Duodenal mucosa (tissue), 2 donors: ENCODE results near the gene PRRX2.
"Not testable (repeated sequence)": the region's sequence is repeated elsewhere in the genome, so short reads cannot be mapped to it uniquely, and the experiment has no call there.

Experiments
- H3K27ac ChIP-seq: one replicate; pipeline ENCODE4 v1.7.0; 2013; ENCODE audit warnings: low read depth, low read length
- H3K27me3 ChIP-seq, 2 donors: one replicate each; pipeline ENCODE4 v1.7.0; 2013; ENCODE audit warnings: low read length in 2 of 2, control low read depth in 1 of 2; ENCODE audit not compliant: insufficient read depth in 2 of 2, control insufficient read depth in 1 of 2
- H3K36me3 ChIP-seq, 2 donors: one replicate each; pipeline ENCODE4 v1.7.0; 2013; ENCODE audit warnings: low read length in 2 of 2, control low read depth in 1 of 2; ENCODE audit not compliant: insufficient read depth in 2 of 2, control insufficient read depth in 1 of 2
- H3K4me1 ChIP-seq, 2 donors: one replicate each; pipeline ENCODE4 v1.7.0; 2013; ENCODE audit warnings: low read length in 2 of 2, control low read depth in 1 of 2; ENCODE audit not compliant: insufficient read depth in 2 of 2, control insufficient read depth in 1 of 2
- H3K4me3 ChIP-seq, 2 donors: one replicate each; pipeline ENCODE4 v1.7.0; 2013; ENCODE audit warnings: low read length in 2 of 2, low read depth in 1 of 2
- H3K9ac ChIP-seq, 2 donors: one replicate each; pipeline ENCODE4 v1.7.0; 2013; ENCODE audit warnings: low read length in 2 of 2, low read depth in 1 of 2
- H3K9me3 ChIP-seq, 2 donors: one replicate each; pipeline ENCODE4 v1.7.0; 2013; ENCODE audit warnings: low read length in 2 of 2, control low read depth in 1 of 2; ENCODE audit not compliant: control insufficient read depth in 1 of 2

PRRX2 gene

DNA sequence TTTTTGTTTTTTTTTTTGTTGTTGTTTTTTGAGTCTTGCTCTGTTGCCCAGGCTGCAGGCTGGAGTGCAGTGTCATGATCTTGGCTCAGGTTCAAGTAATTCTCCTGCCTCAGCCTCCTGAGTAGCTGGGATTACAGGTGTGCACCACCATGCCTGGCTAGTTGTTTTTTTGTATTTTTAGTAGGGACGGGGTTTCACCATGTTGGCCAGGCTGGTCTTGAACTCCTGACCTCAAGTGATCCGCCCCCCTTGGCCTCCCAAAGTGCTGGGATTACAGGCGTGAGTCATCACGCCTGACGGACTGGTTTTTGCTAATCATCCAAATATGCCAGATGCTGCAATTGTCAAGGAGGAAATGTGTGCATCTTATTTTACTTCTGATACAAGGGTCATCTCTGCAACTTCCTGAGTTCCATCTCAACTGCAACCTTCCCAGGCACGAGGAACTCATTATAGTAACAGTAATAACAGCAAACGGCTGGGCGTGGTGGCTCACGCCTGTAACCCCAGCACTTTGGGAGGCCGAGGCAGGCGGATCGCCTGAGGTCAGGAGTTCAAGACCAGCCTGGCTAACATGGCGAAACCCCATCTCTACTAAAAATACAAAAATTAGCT is 97.0 kb downstream of the PRRX2 start:
- not testable (repeated sequence) for H3K27me3 ChIP-seq, H3K4me1 ChIP-seq
- peak overlapping the region; percentile 50 for H3K27ac ChIP-seq

DNA sequence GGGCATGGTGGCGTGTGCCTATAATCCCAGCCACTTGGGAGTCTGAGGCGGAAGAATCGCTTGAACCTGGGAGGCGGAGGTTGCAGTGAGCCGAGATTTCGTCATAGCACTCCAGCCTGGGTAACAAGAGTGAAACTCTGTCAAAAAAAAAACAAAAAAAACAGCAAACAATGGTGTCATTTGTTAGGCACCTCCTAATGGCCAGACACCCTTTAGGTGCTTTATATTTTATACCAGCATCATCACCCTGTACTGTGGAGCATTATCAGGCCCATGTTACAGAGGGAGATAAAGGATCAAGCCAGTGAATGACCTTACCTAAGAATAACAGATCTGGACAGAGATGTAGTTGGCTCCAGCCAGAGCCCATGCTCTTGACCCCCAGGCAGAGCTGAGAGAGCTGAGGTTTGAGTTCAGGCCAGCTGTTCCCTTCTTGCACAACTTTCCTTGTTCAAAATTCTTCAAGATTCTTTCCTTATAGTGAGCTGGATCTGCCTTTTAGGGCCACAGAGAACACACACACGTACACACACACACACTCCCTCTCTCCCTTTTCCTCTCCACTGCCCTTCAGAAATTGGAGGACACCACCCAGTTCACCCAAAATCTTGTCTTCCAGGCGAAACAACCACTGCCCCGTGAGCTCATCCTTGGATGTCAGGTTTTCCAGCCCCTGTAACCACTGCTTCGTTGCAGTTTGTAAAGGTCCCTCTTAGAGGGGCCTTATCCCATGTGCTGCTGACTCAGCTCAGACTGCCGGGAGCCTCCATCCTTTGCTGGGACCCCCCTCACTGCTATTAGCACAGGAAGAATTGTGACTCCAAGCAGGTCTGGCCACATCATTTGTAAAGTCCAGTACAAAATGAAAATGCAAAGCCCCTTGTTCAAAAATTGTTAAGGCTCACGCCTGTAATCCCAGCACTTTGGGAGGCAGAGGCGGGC is 97.8 kb downstream of the PRRX2 start:
- H3K4me1 ChIP-seq, result peaks cover 0 to 4% of the 10 kb centered on the region in 2 donors
- H3K27me3 ChIP-seq, result no peaks in the 10 kb centered on the region
- H3K4me3 ChIP-seq, result no peak overlapping the region
- H3K36me3 ChIP-seq, result no peaks in the 10 kb centered on the region
- H3K9ac ChIP-seq, result no peak overlapping the region
- peak overlapping the region; percentile 50 for H3K27ac ChIP-seq
- H3K9me3 ChIP-seq, result no peaks in the 10 kb centered on the region

More for the DNA sequence above, 97.0 kb downstream of the PRRX2 start:
- H3K36me3 ChIP-seq, H3K9me3 ChIP-seq, H3K4me3 ChIP-seq, H3K9ac ChIP-seq: not testable (repeated sequence)

DNA sequence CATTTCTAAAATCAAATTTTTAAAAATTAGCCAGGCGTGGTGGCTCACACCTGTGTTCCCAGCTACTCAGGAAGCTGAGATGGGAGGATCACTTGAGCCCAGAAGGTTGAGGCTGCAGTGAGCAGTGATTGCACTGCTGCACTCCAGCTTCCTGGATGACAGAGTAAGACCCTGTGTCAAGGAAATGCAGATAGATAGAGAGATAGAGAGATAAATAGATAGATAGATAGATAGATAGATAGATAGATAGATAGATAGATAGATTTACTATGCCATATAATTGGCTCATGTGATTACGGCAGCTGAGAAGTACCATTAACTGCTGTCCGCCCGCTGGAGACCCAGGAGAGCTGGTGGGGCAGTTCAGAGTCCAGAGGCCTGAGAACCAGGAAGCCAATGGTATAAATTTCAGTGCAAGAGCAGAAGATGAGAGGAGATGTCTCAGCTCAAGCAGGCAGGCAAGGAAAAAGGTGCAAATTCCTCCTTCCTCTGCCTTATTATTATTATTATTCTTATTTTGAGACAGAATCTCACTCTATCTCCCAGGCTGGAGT is 100.4 kb downstream of the PRRX2 start:
- H3K27me3 ChIP-seq, result no peaks in the 10 kb centered on the region
- H3K9me3 ChIP-seq, result no peaks in the 10 kb centered on the region

DNA sequence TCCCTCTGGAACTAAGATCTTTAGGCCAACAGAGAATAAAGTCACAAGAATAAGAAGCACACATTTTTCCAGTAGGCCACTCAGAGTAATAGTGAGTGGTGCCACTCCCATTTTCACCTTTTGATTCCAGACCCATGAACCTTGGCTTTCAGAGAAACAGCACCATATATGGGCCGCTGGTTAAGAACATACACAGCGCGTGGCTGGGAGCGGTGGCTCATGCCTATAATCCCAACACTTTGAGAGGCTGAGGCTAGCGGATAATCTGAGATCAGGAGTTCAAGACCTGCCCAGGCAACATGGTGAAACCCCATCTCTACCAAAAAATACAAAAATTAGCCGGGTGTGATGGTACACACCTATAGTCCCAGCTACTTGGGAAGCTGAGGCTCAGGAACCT is 103.0 kb downstream of the PRRX2 start:
- no peaks in the 10 kb centered on the region for H3K36me3 ChIP-seq
- H3K9ac ChIP-seq, result no peak overlapping the region
- no peaks in the 10 kb centered on the region for H3K9me3 ChIP-seq
- peaks cover 0 to 3% of the 10 kb centered on the region in 2 donors for H3K4me1 ChIP-seq
- peaks cover 0 to under 1% of the 10 kb centered on the region in 2 donors for H3K27me3 ChIP-seq
- no peak overlapping the region for H3K27ac ChIP-seq
- H3K4me3 ChIP-seq, result no peak overlapping the region

More for the DNA sequence above, 100.4 kb downstream of the PRRX2 start:
- H3K36me3 ChIP-seq, result no peaks in the 10 kb centered on the region
- H3K27ac ChIP-seq, result no peak overlapping the region
- peaks cover 0 to 4% of the 10 kb centered on the region in 2 donors for H3K4me1 ChIP-seq
- no peak overlapping the region for H3K9ac ChIP-seq
- H3K4me3 ChIP-seq, result no peak overlapping the region

DNA sequence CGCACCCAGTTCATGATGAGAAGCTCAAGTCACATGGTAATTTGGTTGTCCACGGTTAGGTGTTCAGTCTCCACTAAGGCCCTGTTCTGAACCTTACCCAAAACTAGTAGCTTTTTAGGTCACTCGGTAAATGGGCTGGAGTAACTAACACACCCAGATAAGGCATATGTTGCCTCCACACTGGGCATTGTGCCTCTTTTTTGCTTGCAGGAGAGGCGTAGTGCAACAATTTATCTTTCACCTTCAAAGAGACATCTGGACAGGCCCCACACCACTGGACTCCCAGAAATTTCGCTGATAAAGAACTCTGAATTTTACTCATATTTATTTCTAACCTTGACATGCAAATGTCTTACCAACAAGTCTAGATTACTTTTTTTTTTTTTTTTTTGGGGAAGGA is 104.2 kb downstream of the PRRX2 start:
- Histone ChIP-seq H3K9ac (no peak overlapping the region), H3K27ac (no peak overlapping the region), H3K36me3 (no peaks in the 10 kb centered on the region)

DNA sequence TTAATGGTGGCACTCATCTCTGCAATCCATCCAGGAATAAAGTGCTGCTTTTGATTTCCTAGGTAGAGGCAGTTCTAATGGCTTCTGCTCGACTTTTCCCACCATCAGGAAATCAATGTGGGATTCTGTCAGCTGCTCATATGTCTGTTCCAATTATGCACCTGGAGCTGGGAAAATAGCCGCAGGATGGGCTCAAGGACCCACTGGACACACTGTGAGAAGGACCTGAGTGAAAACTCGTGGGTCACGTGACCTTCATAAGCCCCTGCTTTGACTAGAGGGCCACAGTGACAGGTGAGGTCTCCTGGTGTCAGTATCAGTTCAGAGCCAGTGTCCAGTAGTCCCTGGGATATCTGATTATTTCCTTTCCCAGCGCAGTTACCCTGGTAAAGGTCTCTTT is 105.3 kb downstream of the PRRX2 start:
- Histone ChIP-seq H3K27me3 (peaks cover 0 to 4% of the 10 kb centered on the region in 2 donors), H3K4me3 (no peak overlapping the region), H3K9me3 (no peaks in the 10 kb centered on the region), H3K36me3 (no peaks in the 10 kb centered on the region), H3K4me1 (peaks cover 0 to 3% of the 10 kb centered on the region in 2 donors), H3K9ac (no peak overlapping the region), H3K27ac (no peak overlapping the region)

More for the DNA sequence above, 104.2 kb downstream of the PRRX2 start:
- peaks cover 0 to 3% of the 10 kb centered on the region in 2 donors for H3K4me1 ChIP-seq
- H3K4me3 ChIP-seq, result no peak overlapping the region
- H3K27me3 ChIP-seq, result peaks cover 0 to 4% of the 10 kb centered on the region in 2 donors
- no peaks in the 10 kb centered on the region for H3K9me3 ChIP-seq
